ENCODE measurements around the gene CYLC2. TPM values are rescaled to one million over a fixed set of nuclear protein-coding genes. Genes with fewer than 3 reads are reported as not detected.

CYLC2 gene, protein sequence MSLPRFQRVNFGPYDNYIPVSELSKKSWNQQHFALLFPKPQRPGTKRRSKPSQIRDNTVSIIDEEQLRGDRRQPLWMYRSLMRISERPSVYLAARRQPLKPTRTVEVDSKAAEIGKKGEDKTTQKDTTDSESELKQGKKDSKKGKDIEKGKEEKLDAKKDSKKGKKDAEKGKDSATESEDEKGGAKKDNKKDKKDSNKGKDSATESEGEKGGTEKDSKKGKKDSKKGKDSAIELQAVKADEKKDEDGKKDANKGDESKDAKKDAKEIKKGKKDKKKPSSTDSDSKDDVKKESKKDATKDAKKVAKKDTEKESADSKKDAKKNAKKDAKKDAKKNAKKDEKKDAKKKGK
- total RNA-seq (not detected), polyA plus RNA-seq (not detected), total RNA-seq (not detected)

DNA sequence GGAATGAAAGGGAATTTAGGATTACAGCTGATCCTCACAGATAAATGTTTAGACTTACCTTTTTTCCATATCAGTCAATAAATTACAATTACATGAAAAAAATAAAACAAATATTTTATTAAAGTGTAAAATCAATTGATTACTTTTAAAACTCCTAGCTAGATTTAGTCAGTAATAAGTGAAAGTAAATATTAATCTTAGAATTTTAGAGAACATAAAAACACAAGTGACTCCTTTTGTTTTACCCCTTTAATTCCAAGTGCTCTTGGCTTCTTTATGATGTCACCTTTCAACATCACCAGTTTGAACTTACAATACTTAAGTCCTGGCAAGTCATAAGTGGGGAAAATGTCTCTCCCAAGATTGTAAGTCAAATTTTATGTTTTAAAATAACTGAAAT, at the start of gene CYLC2:
Gene CYLC2, plus strand, starts transcription at position 301 of the 400 bp plus-strand sequence. Its CDS starts 48 bp downstream, at position 349.
- no peaks in the 10 kb centered on the region for H3K36me3 ChIP-seq (ENCODE audit: control insufficient read depth in 2 of 3, insufficient read depth in 3 of 3, low read length in 3 of 3)
- no peaks in the 10 kb centered on the region for H3K36me3 Mint-ChIP-seq
- no peak within 1 kb of the TSS for H3K4me3 Mint-ChIP-seq
- no peaks in the 10 kb centered on the region for H3K27me3 ChIP-seq (ENCODE audit: control insufficient read depth in 2 of 2, insufficient read depth in 2 of 2, low read length in 2 of 2)
- H3K9me3 ChIP-seq (ENCODE audit: control insufficient read depth in 2 of 3, low read length in 3 of 3), result no peaks in the 10 kb centered on the region
- no peak within 1 kb of the TSS for H3K27ac Mint-ChIP-seq
- no peak within 1 kb of the TSS for H3K4me3 ChIP-seq (ENCODE audit: low read length)
- H3K4me1 ChIP-seq (ENCODE audit: control insufficient read depth in 2 of 2, insufficient read depth in 2 of 2, low read length in 2 of 2), result no peaks in the 10 kb centered on the region
- H3K27ac ChIP-seq (ENCODE audit: low read depth, low read length), result no peak within 1 kb of the TSS
- intact Hi-C loops (cut with micrococcal nuclease), result no loop called here
- H3K27me3 Mint-ChIP-seq, result no peaks in the 10 kb centered on the region
- CTCF ChIA-PET, result no interaction called here
- POLR2A ChIA-PET, result no interaction called here
- ATAC-seq, result no peak
- no peaks in the 10 kb centered on the region for H3K4me1 Mint-ChIP-seq
- DNase-seq, result no peak
- H3K9me3 Mint-ChIP-seq, result peaks cover 0 to 9% (median 0%) of the 10 kb centered on the region in 11 donors

DNA sequence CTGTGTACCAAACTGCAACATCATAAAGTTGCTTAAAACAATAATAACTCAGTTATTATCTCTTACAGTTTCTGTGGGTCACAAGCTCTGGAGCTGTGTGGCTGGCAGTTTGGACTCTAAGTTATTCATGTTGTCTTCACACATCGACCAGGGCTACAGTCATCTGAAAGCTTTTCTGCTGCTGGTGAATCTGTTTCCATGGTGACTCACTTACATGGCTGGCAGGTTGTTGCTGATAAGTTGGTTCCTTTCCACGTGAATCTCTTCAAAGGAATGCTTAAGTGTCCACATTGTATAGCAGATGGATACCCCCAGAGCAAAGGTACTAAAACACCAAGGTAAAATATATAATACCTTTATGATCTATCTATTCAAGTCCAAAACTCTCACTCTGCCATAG, 44.8 kb upstream of the CYLC2 start:
- Histone ChIP-seq H3K4me3 (ENCODE audit: low read length) (no peak overlapping the region), H3K4me1 (ENCODE audit: control insufficient read depth in 2 of 2, insufficient read depth in 2 of 2, low read length in 2 of 2) (no peaks in the 10 kb centered on the region), H3K36me3 (ENCODE audit: control insufficient read depth in 2 of 3, insufficient read depth in 3 of 3, low read length in 3 of 3) (no peaks in the 10 kb centered on the region), H3K9me3 (ENCODE audit: control insufficient read depth in 2 of 3, low read length in 3 of 3) (no peaks in the 10 kb centered on the region), H3K27me3 (ENCODE audit: control insufficient read depth in 2 of 2, insufficient read depth in 2 of 2, low read length in 2 of 2) (no peaks in the 10 kb centered on the region), H3K27ac (ENCODE audit: low read depth, low read length) (no peak overlapping the region)
- Mint-ChIP-seq H3K27me3 (no peaks in the 10 kb centered on the region), H3K4me1 (no peaks in the 10 kb centered on the region), H3K36me3 (no peaks in the 10 kb centered on the region), H3K4me3 (no peak overlapping the region), H3K9me3 (peaks cover 0 to 8% (median 4%) of the 10 kb centered on the region in 11 donors), H3K27ac (no peak overlapping the region)
- no peak for DNase-seq
- ATAC-seq, result no peak
- CTCF ChIA-PET, result no interaction called here
- POLR2A ChIA-PET, result no interaction called here
- intact Hi-C loops (cut with micrococcal nuclease), result no loop called here

DNA sequence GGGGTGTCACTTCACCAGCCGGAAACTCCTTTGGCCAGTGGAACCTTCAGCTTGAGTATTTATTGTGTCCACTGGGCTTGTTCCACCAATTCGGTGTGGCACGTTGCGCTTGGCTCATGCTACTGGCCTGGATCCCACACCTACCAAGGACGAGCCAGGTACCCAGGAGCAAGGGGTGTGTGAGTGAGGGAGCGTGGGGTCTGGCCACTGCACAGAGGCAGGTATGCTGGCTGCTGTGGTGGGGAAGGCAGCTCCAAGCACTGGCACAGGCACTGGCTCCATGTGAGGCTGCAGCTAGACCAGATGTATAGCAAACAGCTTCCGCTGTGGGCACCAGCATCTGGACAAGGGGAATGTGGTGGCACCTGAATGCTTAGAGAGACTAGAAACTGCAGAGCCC, 28.1 kb upstream of the CYLC2 start:
- Mint-ChIP-seq H3K4me3 (no peak overlapping the region), H3K27me3 (no peaks in the 10 kb centered on the region), H3K9me3 (peaks cover 0 to 32% (median 14%) of the 10 kb centered on the region in 11 donors), H3K27ac (no peak overlapping the region), H3K4me1 (no peaks in the 10 kb centered on the region), H3K36me3 (peaks cover 0 to 4% (median 0%) of the 10 kb centered on the region in 5 donors)
- Histone ChIP-seq H3K27ac (ENCODE audit: low read depth, low read length) (no peak overlapping the region), H3K9me3 (ENCODE audit: control insufficient read depth in 2 of 3, low read length in 3 of 3) (peaks cover 0 to 5% (median 0%) of the 10 kb centered on the region in 3 experiments), H3K27me3 (ENCODE audit: control insufficient read depth in 2 of 2, insufficient read depth in 2 of 2, low read length in 2 of 2) (no peaks in the 10 kb centered on the region), H3K36me3 (ENCODE audit: control insufficient read depth in 2 of 3, insufficient read depth in 3 of 3, low read length in 3 of 3) (no peaks in the 10 kb centered on the region), H3K4me3 (ENCODE audit: low read length) (no peak overlapping the region), H3K4me1 (ENCODE audit: control insufficient read depth in 2 of 2, insufficient read depth in 2 of 2, low read length in 2 of 2) (no peaks in the 10 kb centered on the region)
- ATAC-seq (no peak), DNase-seq (no peak)
- ChIA-PET CTCF (no interaction called here), POLR2A (no interaction called here)
- intact Hi-C loops (cut with micrococcal nuclease), result no loop called here

DNA sequence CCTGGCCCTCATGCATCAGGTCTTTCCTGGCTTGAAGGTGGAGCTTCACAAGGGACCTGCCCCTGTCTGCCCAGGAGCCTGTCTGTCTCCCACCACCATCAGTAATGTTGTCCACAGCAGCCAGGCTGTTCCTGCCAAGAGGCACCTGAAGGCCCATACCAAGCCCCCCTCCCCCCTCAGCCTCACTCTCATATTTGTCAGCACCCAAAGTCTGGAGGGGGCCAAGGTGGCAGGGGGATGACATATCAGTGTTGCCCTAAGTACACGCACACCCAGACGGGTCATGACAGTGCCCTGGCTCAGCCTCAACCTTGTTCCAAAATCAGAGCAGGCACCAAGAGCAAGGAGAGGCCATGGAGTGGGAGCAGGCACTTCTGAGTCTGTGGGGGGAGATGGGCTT, 27.2 kb upstream of the CYLC2 start:
- Mint-ChIP-seq H3K4me3 (no peak overlapping the region), H3K9me3 (peaks cover 0 to 34% (median 17%) of the 10 kb centered on the region in 11 donors), H3K36me3 (peaks cover 0 to 4% (median 0%) of the 10 kb centered on the region in 5 donors), H3K4me1 (no peaks in the 10 kb centered on the region), H3K27me3 (no peaks in the 10 kb centered on the region), H3K27ac (no peak overlapping the region)
- Histone ChIP-seq H3K4me1 (ENCODE audit: control insufficient read depth in 2 of 2, insufficient read depth in 2 of 2, low read length in 2 of 2) (no peaks in the 10 kb centered on the region), H3K4me3 (ENCODE audit: low read length) (no peak overlapping the region), H3K36me3 (ENCODE audit: control insufficient read depth in 2 of 3, insufficient read depth in 3 of 3, low read length in 3 of 3) (no peaks in the 10 kb centered on the region), H3K9me3 (ENCODE audit: control insufficient read depth in 2 of 3, low read length in 3 of 3) (peaks cover 0 to 5% (median 0%) of the 10 kb centered on the region in 3 experiments), H3K27me3 (ENCODE audit: control insufficient read depth in 2 of 2, insufficient read depth in 2 of 2, low read length in 2 of 2) (no peaks in the 10 kb centered on the region), H3K27ac (ENCODE audit: low read depth, low read length) (no peak overlapping the region)
- ATAC-seq, result peak; percentile 16
- intact Hi-C loops (cut with micrococcal nuclease), result no loop called here
- ChIA-PET POLR2A (no interaction called here), CTCF (no interaction called here)
- DNase-seq, result no peak

DNA sequence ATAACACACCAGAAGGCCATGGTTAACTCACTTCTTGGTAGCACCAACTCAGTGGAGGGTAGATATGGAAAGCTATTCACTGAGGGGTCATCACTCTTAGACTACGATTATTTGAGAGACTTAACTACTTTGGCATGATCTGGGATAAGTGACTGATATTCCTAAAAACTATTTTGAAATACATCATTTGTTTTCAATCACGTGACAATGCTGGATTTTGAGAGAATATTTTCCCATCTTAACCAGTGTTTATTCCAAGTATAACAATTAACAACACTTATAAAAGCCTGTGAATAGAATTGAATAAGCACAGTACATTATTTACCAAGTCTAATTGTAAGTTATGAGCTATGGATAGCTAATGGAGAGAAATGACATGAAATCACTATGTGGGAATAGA, 22.4 kb upstream of the CYLC2 start:
- CTCF ChIA-PET, result no interaction called here
- Histone ChIP-seq H3K36me3 (ENCODE audit: control insufficient read depth in 2 of 3, insufficient read depth in 3 of 3, low read length in 3 of 3) (no peaks in the 10 kb centered on the region), H3K27me3 (ENCODE audit: control insufficient read depth in 2 of 2, insufficient read depth in 2 of 2, low read length in 2 of 2) (no peaks in the 10 kb centered on the region), H3K4me3 (ENCODE audit: low read length) (no peak overlapping the region), H3K4me1 (ENCODE audit: control insufficient read depth in 2 of 2, insufficient read depth in 2 of 2, low read length in 2 of 2) (no peaks in the 10 kb centered on the region), H3K9me3 (ENCODE audit: control insufficient read depth in 2 of 3, low read length in 3 of 3) (peaks cover 0 to 5% (median 0%) of the 10 kb centered on the region in 3 experiments), H3K27ac (ENCODE audit: low read depth, low read length) (no peak overlapping the region)
- intact Hi-C loops (cut with micrococcal nuclease), result no loop called here
- Mint-ChIP-seq H3K36me3 (peaks cover 0 to 4% (median 0%) of the 10 kb centered on the region in 5 donors), H3K27ac (no peak overlapping the region), H3K4me3 (no peak overlapping the region), H3K9me3 (peaks cover 7 to 38% (median 17%) of the 10 kb centered on the region in 11 donors), H3K27me3 (no peaks in the 10 kb centered on the region), H3K4me1 (no peaks in the 10 kb centered on the region)
- ATAC-seq, result no peak
- POLR2A ChIA-PET, result interaction anchor here (0.7 kb wide), 1 partner anchor 13 kb away, joined by 3 read pairs; no protein-coding TSS in a partner anchor
- DNase-seq, result no peak

DNA sequence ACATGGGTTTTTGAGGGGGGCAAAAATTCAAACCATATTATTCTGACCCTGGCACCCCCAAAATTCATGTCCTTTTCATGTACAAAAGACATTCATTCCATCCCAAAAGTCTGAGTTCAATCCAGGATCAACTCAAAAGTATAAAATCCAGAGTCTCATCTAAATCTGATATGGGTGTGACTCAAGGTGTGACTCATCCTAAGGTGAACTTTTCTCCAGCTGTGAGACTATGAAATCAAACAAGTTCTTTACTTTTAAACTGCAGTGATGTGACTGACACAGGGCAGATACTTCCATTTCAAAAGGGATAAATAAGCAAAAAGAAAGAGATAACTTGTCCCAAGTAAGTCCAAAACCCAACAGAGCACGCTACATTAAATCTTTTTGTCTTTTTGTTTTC, 20.6 kb upstream of the CYLC2 start:
- intact Hi-C loops (cut with micrococcal nuclease), result no loop called here
- Mint-ChIP-seq H3K27me3 (no peaks in the 10 kb centered on the region), H3K36me3 (peaks cover 0 to 4% (median 0%) of the 10 kb centered on the region in 5 donors), H3K4me1 (no peaks in the 10 kb centered on the region), H3K4me3 (no peak overlapping the region), H3K9me3 (peaks cover 4 to 27% (median 13%) of the 10 kb centered on the region in 11 donors), H3K27ac (no peak overlapping the region)
- Histone ChIP-seq H3K36me3 (ENCODE audit: control insufficient read depth in 2 of 3, insufficient read depth in 3 of 3, low read length in 3 of 3) (no peaks in the 10 kb centered on the region), H3K27ac (ENCODE audit: low read depth, low read length) (no peak overlapping the region), H3K9me3 (ENCODE audit: control insufficient read depth in 2 of 3, low read length in 3 of 3) (peaks cover 0 to 5% (median 0%) of the 10 kb centered on the region in 3 experiments), H3K27me3 (ENCODE audit: control insufficient read depth in 2 of 2, insufficient read depth in 2 of 2, low read length in 2 of 2) (no peaks in the 10 kb centered on the region), H3K4me3 (ENCODE audit: low read length) (no peak overlapping the region), H3K4me1 (ENCODE audit: control insufficient read depth in 2 of 2, insufficient read depth in 2 of 2, low read length in 2 of 2) (no peaks in the 10 kb centered on the region)
- no peak for ATAC-seq
- CTCF ChIA-PET, result no interaction called here
- POLR2A ChIA-PET, result no interaction called here
- no peak for DNase-seq

DNA sequence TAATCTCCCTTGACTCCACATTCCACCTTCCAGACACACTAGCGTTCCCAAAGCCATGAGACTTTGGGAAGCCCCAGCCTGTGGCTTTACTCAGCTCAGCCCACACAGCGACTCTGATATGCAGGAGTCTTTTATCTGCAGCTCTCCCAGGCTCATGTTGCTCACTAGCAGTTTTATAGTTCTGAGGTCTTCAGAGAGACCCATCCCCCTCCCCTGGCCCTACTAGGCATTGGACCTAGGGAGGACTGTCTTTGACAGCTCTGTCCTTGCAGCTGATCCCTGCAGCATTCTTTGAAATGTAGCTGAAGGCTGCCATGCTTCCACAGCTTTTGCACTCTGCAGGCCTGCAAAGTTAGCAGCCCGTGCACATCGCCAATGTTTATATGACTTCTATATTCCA, 19.9 kb upstream of the CYLC2 start:
- no peak overlapping the region for H3K27ac Mint-ChIP-seq
- Histone ChIP-seq H3K27me3 (ENCODE audit: control insufficient read depth in 2 of 2, insufficient read depth in 2 of 2, low read length in 2 of 2) (no peaks in the 10 kb centered on the region), H3K4me3 (ENCODE audit: low read length) (no peak overlapping the region), H3K36me3 (ENCODE audit: control insufficient read depth in 2 of 3, insufficient read depth in 3 of 3, low read length in 3 of 3) (no peaks in the 10 kb centered on the region), H3K27ac (ENCODE audit: low read depth, low read length) (no peak overlapping the region), H3K9me3 (ENCODE audit: control insufficient read depth in 2 of 3, low read length in 3 of 3) (peaks cover 0 to 5% (median 0%) of the 10 kb centered on the region in 3 experiments), H3K4me1 (ENCODE audit: control insufficient read depth in 2 of 2, insufficient read depth in 2 of 2, low read length in 2 of 2) (no peaks in the 10 kb centered on the region)
- POLR2A ChIA-PET, result no interaction called here
- H3K4me3 Mint-ChIP-seq, result no peak overlapping the region
- intact Hi-C loops (cut with micrococcal nuclease), result no loop called here
- ATAC-seq (no peak), DNase-seq (no peak)
- peaks cover 3 to 24% (median 11%) of the 10 kb centered on the region in 11 donors for H3K9me3 Mint-ChIP-seq
- H3K4me1 Mint-ChIP-seq, result no peaks in the 10 kb centered on the region
- CTCF ChIA-PET, result no interaction called here
- peaks cover 0 to 3% (median 0%) of the 10 kb centered on the region in 5 donors for H3K36me3 Mint-ChIP-seq
- H3K27me3 Mint-ChIP-seq, result no peaks in the 10 kb centered on the region

All from naive thymus-derived CD4-positive, alpha-beta T cell (primary cell).